Measurements from ENCODE around the gene EEA1.

Gene EEA1

GRCh38 chr12:92785563-92785950 lies 143.5 kb downstream of the EEA1 start:
- DNase-seq (ENCODE audit: low read depth), result no peak
- H3K4me3 ChIP-seq (ENCODE audit: low read depth, low read length), result no peak overlapping the region
- TF ChIP-seq CTCF (IDR thresholded peaks at IDR 0.05; ENCODE audit: insufficient read depth, low read depth, low read length, missing control alignments), result no peak

GRCh38 chr12:92784797-92785562 lies 144.1 kb downstream of the EEA1 start:
- TF ChIP-seq CTCF (IDR thresholded peaks at IDR 0.05; ENCODE audit: insufficient read depth, low read depth, low read length, missing control alignments), result peak; percentile 49
- peak; percentile 84 for DNase-seq (ENCODE audit: low read depth)
- no peak overlapping the region for H3K4me3 ChIP-seq (ENCODE audit: low read depth, low read length)

GRCh38 chr12:92784356-92784755 lies 144.7 kb downstream of the EEA1 start:
- H3K4me3 ChIP-seq (ENCODE audit: low read depth, low read length), result no peak overlapping the region
- no peak for DNase-seq (ENCODE audit: low read depth)
- TF ChIP-seq CTCF (IDR thresholded peaks at IDR 0.05; ENCODE audit: insufficient read depth, low read depth, low read length, missing control alignments), result no peak

- TF ChIP-seq CTCF (IDR thresholded peaks at IDR 0.05; ENCODE audit: insufficient read depth, low read depth, low read length, missing control alignments), result no peak
- DNase-seq (ENCODE audit: low read depth), result no peak
- H3K4me3 ChIP-seq (ENCODE audit: low read depth, low read length), result no peak overlapping the region
Observed at GRCh38 chr12:92779902-92780301, 149.2 kb downstream of the EEA1 start.

- DNase-seq (ENCODE audit: low read depth), result no peak
- no peak overlapping the region for H3K4me3 ChIP-seq (ENCODE audit: low read depth, low read length)
- TF ChIP-seq CTCF (IDR thresholded peaks at IDR 0.05; ENCODE audit: insufficient read depth, low read depth, low read length, missing control alignments), result no peak
Observed at GRCh38 chr12:92778525-92778924, 150.6 kb downstream of the EEA1 start.

- H3K4me3 ChIP-seq (ENCODE audit: low read depth, low read length), result no peak overlapping the region
- DNase-seq (ENCODE audit: low read depth), result no peak
- no peak for TF ChIP-seq CTCF (IDR thresholded peaks at IDR 0.05; ENCODE audit: insufficient read depth, low read depth, low read length, missing control alignments)
Observed at GRCh38 chr12:92775416-92775815, 153.7 kb downstream of the EEA1 start.

GRCh38 chr12:92771001-92771400 lies 158.1 kb downstream of the EEA1 start:
- no peak for DNase-seq (ENCODE audit: low read depth)
- no peak overlapping the region for H3K4me3 ChIP-seq (ENCODE audit: low read depth, low read length)
- no peak for TF ChIP-seq CTCF (IDR thresholded peaks at IDR 0.05; ENCODE audit: insufficient read depth, low read depth, low read length, missing control alignments)

All from GM12865 (cell line).